Measurements from ENCODE around the gene DDX4.

Gene DDX4

DNA sequence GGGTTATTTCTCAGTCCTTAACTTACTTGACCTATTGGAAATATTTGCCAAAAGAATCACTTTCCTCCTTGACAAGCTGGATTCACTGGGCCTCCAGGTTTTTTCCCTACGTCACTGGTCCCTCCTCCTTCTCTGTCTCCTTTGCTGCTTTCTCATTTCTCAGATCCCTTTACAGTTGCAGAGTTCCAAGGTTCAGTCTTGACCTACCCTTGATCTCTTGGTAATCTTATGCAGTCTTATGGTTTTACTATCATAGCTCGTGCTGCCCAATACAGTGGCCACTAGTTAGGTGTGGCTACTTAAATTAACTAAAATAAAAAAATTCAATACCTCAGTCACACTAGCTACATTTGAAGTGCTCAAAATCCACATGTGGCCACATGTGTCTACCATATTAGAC lies 37.1 kb upstream of the DDX4 start:
- Histone ChIP-seq H3K9me3 (ENCODE audit: insufficient read depth, low read length) (peaks cover 11% of the 10 kb centered on the region), H3K9ac (ENCODE audit: insufficient read length, low read depth) (no peak overlapping the region), H3K4me3 (ENCODE audit: insufficient read length, low read depth) (no peak overlapping the region), H3K27me3 (ENCODE audit: insufficient read depth, insufficient read length) (no peaks in the 10 kb centered on the region), H3K36me3 (ENCODE audit: insufficient read depth, insufficient read length, low read length) (peaks cover 5% of the 10 kb centered on the region), H3K4me1 (ENCODE audit: insufficient read depth, insufficient read length) (no peaks in the 10 kb centered on the region)
- no peak for DNase-seq (ENCODE audit: low read depth, low spot score)
- TF ChIP-seq ZNF274 (IDR thresholded peaks at IDR 0.05; ENCODE audit: low read depth, low read length): no peak
- no peak for TF ChIP-seq YY1 (IDR thresholded peaks at IDR 0.05; ENCODE audit: insufficient read depth, insufficient read length)
- TF ChIP-seq SUZ12 (IDR thresholded peaks at IDR 0.05; ENCODE audit: extremely low read depth, insufficient read depth, insufficient read length): no peak

DNA sequence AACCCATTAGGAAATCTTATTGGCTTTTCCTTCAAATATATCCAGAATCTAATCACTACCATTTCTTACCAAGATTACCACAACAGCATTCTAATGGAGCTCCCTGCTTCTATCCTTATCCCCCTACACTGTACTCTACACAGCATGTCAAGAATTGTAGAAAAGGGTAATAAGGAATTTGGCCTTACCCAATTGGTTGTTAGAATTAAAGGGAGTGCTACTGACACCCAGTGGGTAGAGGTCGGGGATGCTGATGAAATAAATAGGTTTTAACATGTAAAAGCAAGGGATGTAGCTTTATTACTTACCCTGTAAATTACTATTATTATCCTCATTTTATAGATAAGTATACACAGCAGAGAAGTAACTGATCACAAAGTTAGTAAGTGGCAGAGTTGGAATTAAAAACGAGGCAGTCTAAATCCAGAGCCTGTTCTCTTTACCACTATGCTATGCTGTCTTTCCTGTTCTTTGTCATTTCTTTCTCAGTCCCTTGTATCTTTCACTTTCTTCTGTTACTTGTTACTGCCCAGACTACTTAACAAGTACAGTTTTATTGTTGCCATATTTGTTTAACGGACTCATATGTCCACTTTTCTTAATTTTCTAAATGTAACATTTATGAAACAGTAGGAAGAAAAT lies 36.3 kb upstream of the DDX4 start:
- DNase-seq (ENCODE audit: low read depth, low spot score): no peak
- no peak overlapping the region for H3K4me3 ChIP-seq (ENCODE audit: insufficient read length, low read depth)
- TF ChIP-seq SUZ12 (IDR thresholded peaks at IDR 0.05; ENCODE audit: extremely low read depth, insufficient read depth, insufficient read length): no peak
- no peak for TF ChIP-seq ZNF274 (IDR thresholded peaks at IDR 0.05; ENCODE audit: low read depth, low read length)
- TF ChIP-seq YY1 (IDR thresholded peaks at IDR 0.05; ENCODE audit: insufficient read depth, insufficient read length): no peak
- H3K36me3 ChIP-seq (ENCODE audit: insufficient read depth, insufficient read length, low read length): peaks cover 5% of the 10 kb centered on the region
- no peaks in the 10 kb centered on the region for H3K27me3 ChIP-seq (ENCODE audit: insufficient read depth, insufficient read length)
- no peaks in the 10 kb centered on the region for H3K4me1 ChIP-seq (ENCODE audit: insufficient read depth, insufficient read length)
- peaks cover 11% of the 10 kb centered on the region for H3K9me3 ChIP-seq (ENCODE audit: insufficient read depth, low read length)
- H3K9ac ChIP-seq (ENCODE audit: insufficient read length, low read depth): no peak overlapping the region

DNA sequence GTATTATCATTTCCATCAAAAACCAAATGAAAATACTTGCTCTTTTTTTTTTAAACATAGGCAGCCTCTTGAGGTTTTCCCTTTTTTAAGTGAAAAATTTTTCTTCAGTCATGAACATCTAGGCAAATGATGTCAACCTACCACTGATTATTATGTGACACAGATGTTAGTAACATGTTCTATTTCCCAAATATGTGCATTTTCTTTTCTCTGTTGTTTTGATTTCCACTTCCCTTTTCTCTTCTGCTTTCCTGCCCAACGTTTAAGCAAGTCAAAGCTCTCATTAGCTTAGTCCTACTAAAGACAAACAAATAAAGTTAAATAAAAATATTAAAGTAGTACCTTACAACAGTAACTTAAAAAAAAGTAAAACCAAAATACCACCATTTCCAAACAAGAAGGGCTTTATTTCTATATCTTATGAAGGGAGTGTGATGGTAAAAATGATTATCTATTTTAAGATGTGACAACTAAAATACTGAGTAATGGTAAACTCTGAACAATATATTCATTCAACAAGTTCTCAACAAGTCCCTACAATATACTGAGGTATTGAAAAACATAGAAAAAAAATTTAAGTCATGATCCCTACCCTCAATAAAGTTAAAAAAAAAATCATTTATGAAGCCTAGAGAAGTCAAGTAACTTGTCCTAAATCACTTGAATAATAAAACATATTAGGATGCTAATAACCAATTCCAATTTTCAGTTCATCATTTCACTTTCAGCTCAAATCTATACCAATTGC lies 35.1 kb upstream of the DDX4 start:
- TF ChIP-seq YY1 (IDR thresholded peaks at IDR 0.05; ENCODE audit: insufficient read depth, insufficient read length) (no peak), SUZ12 (IDR thresholded peaks at IDR 0.05; ENCODE audit: extremely low read depth, insufficient read depth, insufficient read length) (no peak), ZNF274 (IDR thresholded peaks at IDR 0.05; ENCODE audit: low read depth, low read length) (no peak)
- H3K36me3 ChIP-seq (ENCODE audit: insufficient read depth, insufficient read length, low read length): peaks cover 2% of the 10 kb centered on the region

DNA sequence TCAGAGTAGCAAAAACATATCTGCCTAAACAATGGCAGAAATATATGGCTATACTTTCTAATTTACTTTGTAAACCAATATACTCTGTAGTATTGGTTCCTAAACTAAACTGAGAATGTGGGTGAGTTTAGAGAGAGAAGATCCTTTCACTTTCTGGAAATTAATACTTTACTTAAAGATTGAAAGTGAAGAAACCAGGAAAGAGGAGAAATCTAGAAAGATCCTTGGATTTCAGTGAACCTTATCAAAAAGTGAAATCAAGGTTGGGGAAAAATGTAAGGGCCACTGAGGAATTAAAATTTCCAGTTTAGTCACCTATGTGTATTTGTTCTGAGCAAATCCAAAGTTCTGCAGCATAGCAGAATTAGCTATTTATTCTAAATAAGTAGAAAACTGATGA lies 31.6 kb upstream of the DDX4 start:
- H3K9ac ChIP-seq (ENCODE audit: insufficient read length, low read depth): no peak overlapping the region
- no peaks in the 10 kb centered on the region for H3K27me3 ChIP-seq (ENCODE audit: insufficient read depth, insufficient read length)
- H3K4me3 ChIP-seq (ENCODE audit: insufficient read length, low read depth): no peak overlapping the region
- H3K36me3 ChIP-seq (ENCODE audit: insufficient read depth, insufficient read length, low read length): peaks cover 18% of the 10 kb centered on the region
- no peaks in the 10 kb centered on the region for H3K9me3 ChIP-seq (ENCODE audit: insufficient read depth, low read length)
- no peak for TF ChIP-seq YY1 (IDR thresholded peaks at IDR 0.05; ENCODE audit: insufficient read depth, insufficient read length)
- no peak for TF ChIP-seq ZNF274 (IDR thresholded peaks at IDR 0.05; ENCODE audit: low read depth, low read length)
- TF ChIP-seq SUZ12 (IDR thresholded peaks at IDR 0.05; ENCODE audit: extremely low read depth, insufficient read depth, insufficient read length): no peak
- DNase-seq (ENCODE audit: low read depth, low spot score): no peak
- H3K4me1 ChIP-seq (ENCODE audit: insufficient read depth, insufficient read length): no peaks in the 10 kb centered on the region

More for the DNA sequence above, 35.1 kb upstream of the DDX4 start:
- DNase-seq (ENCODE audit: low read depth, low spot score): no peak
- Histone ChIP-seq H3K4me1 (ENCODE audit: insufficient read depth, insufficient read length) (no peaks in the 10 kb centered on the region), H3K9me3 (ENCODE audit: insufficient read depth, low read length) (peaks cover 2% of the 10 kb centered on the region), H3K9ac (ENCODE audit: insufficient read length, low read depth) (no peak overlapping the region), H3K27me3 (ENCODE audit: insufficient read depth, insufficient read length) (no peaks in the 10 kb centered on the region), H3K4me3 (ENCODE audit: insufficient read length, low read depth) (no peak overlapping the region)

DNA sequence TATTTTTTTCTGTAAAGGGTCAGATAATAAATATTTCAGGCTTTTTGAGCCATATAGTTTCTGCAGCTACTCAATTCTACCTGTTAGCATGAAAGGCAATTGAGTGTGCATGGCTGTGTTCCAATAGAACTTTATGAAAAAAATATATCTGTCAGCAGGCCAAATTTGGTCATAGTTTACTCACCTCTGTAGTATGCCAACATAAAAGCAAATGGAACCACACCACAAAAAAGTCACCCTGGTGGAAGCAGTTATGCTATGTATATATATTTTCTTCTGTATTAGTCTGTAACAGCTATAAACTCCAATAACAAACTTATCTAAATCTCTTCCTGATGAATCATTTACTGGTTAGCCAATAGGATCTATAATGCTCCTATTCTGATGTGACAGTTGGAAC lies 29.1 kb upstream of the DDX4 start:
- no peak for DNase-seq (ENCODE audit: low read depth, low spot score)
- no peak overlapping the region for H3K4me3 ChIP-seq (ENCODE audit: insufficient read length, low read depth)
- peaks cover 18% of the 10 kb centered on the region for H3K36me3 ChIP-seq (ENCODE audit: insufficient read depth, insufficient read length, low read length)
- TF ChIP-seq ZNF274 (IDR thresholded peaks at IDR 0.05; ENCODE audit: low read depth, low read length) (no peak), YY1 (IDR thresholded peaks at IDR 0.05; ENCODE audit: insufficient read depth, insufficient read length) (no peak), SUZ12 (IDR thresholded peaks at IDR 0.05; ENCODE audit: extremely low read depth, insufficient read depth, insufficient read length) (no peak)
- no peak overlapping the region for H3K9ac ChIP-seq (ENCODE audit: insufficient read length, low read depth)
- H3K9me3 ChIP-seq (ENCODE audit: insufficient read depth, low read length): no peaks in the 10 kb centered on the region
- H3K27me3 ChIP-seq (ENCODE audit: insufficient read depth, insufficient read length): no peaks in the 10 kb centered on the region
- H3K4me1 ChIP-seq (ENCODE audit: insufficient read depth, insufficient read length): no peaks in the 10 kb centered on the region

DNA sequence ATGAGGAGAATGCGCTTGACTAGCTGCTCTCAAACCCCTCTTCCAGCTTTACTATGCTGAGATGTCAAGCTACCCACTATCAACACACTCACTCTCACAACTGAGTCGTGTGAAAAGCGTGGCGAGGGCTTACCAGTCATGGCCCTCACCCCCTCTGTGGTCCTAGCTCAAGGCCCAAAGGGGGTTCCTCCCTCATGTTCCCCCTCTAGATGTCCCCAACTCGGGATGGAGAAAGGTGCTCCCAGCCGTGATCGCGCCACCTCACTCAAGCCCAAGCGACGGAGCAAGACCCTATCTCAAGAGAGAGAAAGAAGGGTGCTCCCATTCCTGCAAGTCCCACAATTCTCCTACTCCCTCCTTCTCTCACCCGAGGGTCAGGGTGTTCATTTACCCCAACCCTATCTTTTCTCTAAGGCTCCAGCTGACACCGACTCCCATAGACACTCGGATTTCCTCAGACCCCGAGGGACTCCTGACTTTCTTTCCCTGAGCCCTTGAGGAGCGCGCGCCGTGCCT lies 26.3 kb upstream of the DDX4 start:
- Histone ChIP-seq H3K27me3 (ENCODE audit: insufficient read depth, insufficient read length) (no peaks in the 10 kb centered on the region), H3K9me3 (ENCODE audit: insufficient read depth, low read length) (no peaks in the 10 kb centered on the region), H3K9ac (ENCODE audit: insufficient read length, low read depth) (peak overlapping the region; percentile 80), H3K36me3 (ENCODE audit: insufficient read depth, insufficient read length, low read length) (peaks cover 18% of the 10 kb centered on the region), H3K4me3 (ENCODE audit: insufficient read length, low read depth) (peak overlapping the region; percentile 89), H3K4me1 (ENCODE audit: insufficient read depth, insufficient read length) (no peaks in the 10 kb centered on the region)
- DNase-seq (ENCODE audit: low read depth, low spot score): no peak
- TF ChIP-seq SUZ12 (IDR thresholded peaks at IDR 0.05; ENCODE audit: extremely low read depth, insufficient read depth, insufficient read length) (no peak), ZNF274 (IDR thresholded peaks at IDR 0.05; ENCODE audit: low read depth, low read length) (no peak), YY1 (IDR thresholded peaks at IDR 0.05; ENCODE audit: insufficient read depth, insufficient read length) (no peak)

Data from NT2/D1 (cell line).